ENCODE data around the gene TTLL10. TPM values are rescaled to one million over a fixed set of nuclear protein-coding genes. Genes with fewer than 3 reads are reported as not detected.

TTLL10 gene
- total RNA-seq, 4 donors from 2014 or later: not detected

GRCh38 chr1:1142844-1143243 lies 30.8 kb upstream of the TTLL10 start:
- TF ChIP-seq, protein P1, sequence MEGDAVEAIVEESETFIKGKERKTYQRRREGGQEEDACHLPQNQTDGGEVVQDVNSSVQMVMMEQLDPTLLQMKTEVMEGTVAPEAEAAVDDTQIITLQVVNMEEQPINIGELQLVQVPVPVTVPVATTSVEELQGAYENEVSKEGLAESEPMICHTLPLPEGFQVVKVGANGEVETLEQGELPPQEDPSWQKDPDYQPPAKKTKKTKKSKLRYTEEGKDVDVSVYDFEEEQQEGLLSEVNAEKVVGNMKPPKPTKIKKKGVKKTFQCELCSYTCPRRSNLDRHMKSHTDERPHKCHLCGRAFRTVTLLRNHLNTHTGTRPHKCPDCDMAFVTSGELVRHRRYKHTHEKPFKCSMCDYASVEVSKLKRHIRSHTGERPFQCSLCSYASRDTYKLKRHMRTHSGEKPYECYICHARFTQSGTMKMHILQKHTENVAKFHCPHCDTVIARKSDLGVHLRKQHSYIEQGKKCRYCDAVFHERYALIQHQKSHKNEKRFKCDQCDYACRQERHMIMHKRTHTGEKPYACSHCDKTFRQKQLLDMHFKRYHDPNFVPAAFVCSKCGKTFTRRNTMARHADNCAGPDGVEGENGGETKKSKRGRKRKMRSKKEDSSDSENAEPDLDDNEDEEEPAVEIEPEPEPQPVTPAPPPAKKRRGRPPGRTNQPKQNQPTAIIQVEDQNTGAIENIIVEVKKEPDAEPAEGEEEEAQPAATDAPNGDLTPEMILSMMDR (IDR thresholded peaks at IDR 0.05): no peak
- Histone ChIP-seq H3K9me3 (no peaks in the 10 kb centered on the region), H3K4me1 (peaks cover 20% of the 10 kb centered on the region), H3K27ac (no peak overlapping the region), H3K4me3 (no peak overlapping the region), H3K27me3 (peaks cover 43% of the 10 kb centered on the region), H3K36me3 (no peaks in the 10 kb centered on the region)
- WGBS: 80% methylated on average over 15 of the region's 19 CpGs
- DNase-seq (ENCODE audit: low spot score in 2 of 2): no peak

- H3K27ac ChIP-seq: peak overlapping the region; percentile 30
- no peaks in the 10 kb centered on the region for H3K36me3 ChIP-seq
- H3K9me3 ChIP-seq: no peaks in the 10 kb centered on the region
- DNase-seq (ENCODE audit: low spot score in 2 of 2): no peak
- H3K4me3 ChIP-seq: no peak overlapping the region
- 60% methylated on average over 1 of the region's 14 CpGs for WGBS
- TF ChIP-seq POLR2A (IDR thresholded peaks at IDR 0.05) (no peak), POLR2AphosphoS5 (IDR thresholded peaks at IDR 0.05) (no peak), EP300 (IDR thresholded peaks at IDR 0.05) (no peak)
- TF ChIP-seq, protein P1 (IDR thresholded peaks at IDR 0.05): no peak
- peaks cover 19% of the 10 kb centered on the region for H3K4me1 ChIP-seq
- peaks cover 40% of the 10 kb centered on the region for H3K27me3 ChIP-seq
These were observed 30.0 kb upstream of the TTLL10 start for GRCh38 chr1:1143636-1144035.

DNA sequence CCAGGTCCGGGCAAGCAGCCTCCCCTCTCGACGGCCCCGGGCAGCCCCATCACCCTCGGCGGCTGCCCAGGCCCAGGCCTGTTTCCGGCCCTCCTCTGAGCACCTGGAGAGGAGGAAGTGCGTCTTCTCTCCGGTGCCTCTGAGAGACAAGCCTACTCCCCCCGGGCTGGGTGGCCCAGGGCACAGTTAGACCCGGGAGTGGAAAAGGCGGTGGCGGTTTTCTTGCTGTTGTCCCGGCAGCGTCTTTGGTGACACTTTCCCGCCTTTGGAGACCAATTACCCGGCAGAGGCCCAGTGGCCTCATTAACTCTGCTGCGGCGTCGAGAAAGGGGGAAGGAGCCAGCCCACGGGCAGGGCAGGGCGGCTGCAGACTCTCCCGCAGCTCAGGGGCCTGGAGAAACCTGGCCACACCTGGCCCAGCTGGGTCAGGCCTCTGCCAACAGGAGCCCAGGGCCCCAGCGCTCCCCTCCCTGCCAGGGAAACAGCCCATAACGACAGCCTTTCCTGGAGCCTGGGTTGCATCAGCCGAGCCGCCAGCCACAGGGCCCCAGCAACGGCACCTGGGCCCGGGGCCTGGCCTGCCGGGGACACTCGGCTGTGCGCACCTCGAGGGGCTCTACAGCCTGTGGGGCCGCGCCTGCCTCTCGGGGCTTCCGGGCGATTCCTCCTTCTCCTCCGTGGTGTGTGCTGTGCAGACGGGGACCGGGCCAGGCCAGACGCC lies 29.4 kb upstream of the TTLL10 start:
- no peak for DNase-seq (ENCODE audit: low spot score in 2 of 2)
- no peaks in the 10 kb centered on the region for H3K9me3 ChIP-seq
- WGBS: 40% methylated on average over 24 of the region's 42 CpGs
- peaks cover 19% of the 10 kb centered on the region for H3K4me1 ChIP-seq
- no peaks in the 10 kb centered on the region for H3K36me3 ChIP-seq
- no peak overlapping the region for H3K4me3 ChIP-seq
- TF ChIP-seq POLR2AphosphoS5 (IDR thresholded peaks at IDR 0.05): no peak
- TF ChIP-seq EP300 (IDR thresholded peaks at IDR 0.05): no peak
- TF ChIP-seq POLR2A (IDR thresholded peaks at IDR 0.05): no peak
- TF ChIP-seq, protein P1 (IDR thresholded peaks at IDR 0.05): no peak
- H3K27me3 ChIP-seq: peaks cover 36% of the 10 kb centered on the region
- H3K27ac ChIP-seq: peak overlapping the region; percentile 30

- no peak for DNase-seq (ENCODE audit: low spot score in 2 of 2)
- Histone ChIP-seq H3K9me3 (no peaks in the 10 kb centered on the region), H3K27ac (peak overlapping the region; percentile 30), H3K4me3 (no peak overlapping the region), H3K36me3 (no peaks in the 10 kb centered on the region), H3K27me3 (peaks cover 36% of the 10 kb centered on the region), H3K4me1 (peaks cover 19% of the 10 kb centered on the region)
- TF ChIP-seq, protein P1 (IDR thresholded peaks at IDR 0.05): no peak
- no peak for TF ChIP-seq POLR2A (IDR thresholded peaks at IDR 0.05)
- TF ChIP-seq EP300 (IDR thresholded peaks at IDR 0.05): no peak
- no peak for TF ChIP-seq POLR2AphosphoS5 (IDR thresholded peaks at IDR 0.05)
- WGBS: 71% methylated on average over 21 of the region's 32 CpGs
These were observed 28.7 kb upstream of the TTLL10 start for GRCh38 chr1:1144843-1145546.

GRCh38 chr1:1145547-1145914 lies 28.1 kb upstream of the TTLL10 start:
- Histone ChIP-seq H3K27ac (no peak overlapping the region), H3K27me3 (peaks cover 35% of the 10 kb centered on the region), H3K4me3 (no peak overlapping the region), H3K9me3 (no peaks in the 10 kb centered on the region), H3K36me3 (no peaks in the 10 kb centered on the region), H3K4me1 (peaks cover 19% of the 10 kb centered on the region)
- no peak for DNase-seq (ENCODE audit: low spot score in 2 of 2)
- no CpG with 5 or more reads among the region's 9 CpGs for WGBS
- TF ChIP-seq, protein P1 (IDR thresholded peaks at IDR 0.05): no peak
- TF ChIP-seq EP300 (IDR thresholded peaks at IDR 0.05) (no peak), POLR2AphosphoS5 (IDR thresholded peaks at IDR 0.05) (no peak), POLR2A (IDR thresholded peaks at IDR 0.05) (no peak)
